ENCODE data around the gene XPR1. TPM values are rescaled to one million over a fixed set of nuclear protein-coding genes. Genes with fewer than 3 reads are reported as not detected.
"Not testable (repeated sequence)": the region's sequence is repeated elsewhere in the genome, so short reads cannot be mapped to it uniquely, and the experiment has no call there.

The XPR1 gene
- total RNA-seq, 1 experiment from 2014 or later, result 16.8 TPM

DNA sequence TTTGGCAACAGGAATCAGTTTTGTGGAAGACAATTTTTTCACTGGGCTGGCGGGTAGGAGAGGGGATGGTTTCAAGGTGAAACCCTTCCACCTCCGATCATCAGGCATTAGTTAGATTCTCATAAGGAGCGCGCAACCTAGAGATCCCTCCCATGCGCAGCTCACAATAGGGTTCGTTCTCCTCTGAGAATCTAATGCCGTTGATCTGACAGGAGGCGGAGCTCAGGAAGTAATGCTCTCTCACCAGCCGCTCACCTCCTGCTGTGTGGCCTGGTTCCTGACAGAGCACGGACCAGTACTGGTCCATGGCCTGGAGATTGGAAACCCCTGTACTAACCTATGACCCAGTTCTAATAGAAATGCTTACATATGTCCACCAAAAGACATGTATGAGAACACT is 184.3 kb downstream of the XPR1 start:
- Histone ChIP-seq H3F3A (ENCODE audit: insufficient read depth, low read depth) (no peaks in the 10 kb centered on the region), H3K4me1 (replicated peaks; ENCODE audit: insufficient read depth) (no peaks in the 10 kb centered on the region), H3K4me3 (no peak overlapping the region), H3K27me3 (ENCODE audit: insufficient read depth, low read depth) (no peaks in the 10 kb centered on the region), H4K20me1 (ENCODE audit: insufficient read depth) (no peaks in the 10 kb centered on the region; the same call in 1 of the 2 replicates), H3K9me3 (ENCODE audit: insufficient read depth, low read depth) (no peaks in the 10 kb centered on the region), H3K9me2 (ENCODE audit: insufficient read depth) (no peaks in the 10 kb centered on the region), H3K27ac (no peak overlapping the region), H3K36me3 (ENCODE audit: low read depth) (no peaks in the 10 kb centered on the region), H2AFZ (no peak overlapping the region), H3K79me2 (ENCODE audit: low read depth) (no peaks in the 10 kb centered on the region), H3K4me2 (no peak overlapping the region)
- TF ChIP-seq, protein P1, sequence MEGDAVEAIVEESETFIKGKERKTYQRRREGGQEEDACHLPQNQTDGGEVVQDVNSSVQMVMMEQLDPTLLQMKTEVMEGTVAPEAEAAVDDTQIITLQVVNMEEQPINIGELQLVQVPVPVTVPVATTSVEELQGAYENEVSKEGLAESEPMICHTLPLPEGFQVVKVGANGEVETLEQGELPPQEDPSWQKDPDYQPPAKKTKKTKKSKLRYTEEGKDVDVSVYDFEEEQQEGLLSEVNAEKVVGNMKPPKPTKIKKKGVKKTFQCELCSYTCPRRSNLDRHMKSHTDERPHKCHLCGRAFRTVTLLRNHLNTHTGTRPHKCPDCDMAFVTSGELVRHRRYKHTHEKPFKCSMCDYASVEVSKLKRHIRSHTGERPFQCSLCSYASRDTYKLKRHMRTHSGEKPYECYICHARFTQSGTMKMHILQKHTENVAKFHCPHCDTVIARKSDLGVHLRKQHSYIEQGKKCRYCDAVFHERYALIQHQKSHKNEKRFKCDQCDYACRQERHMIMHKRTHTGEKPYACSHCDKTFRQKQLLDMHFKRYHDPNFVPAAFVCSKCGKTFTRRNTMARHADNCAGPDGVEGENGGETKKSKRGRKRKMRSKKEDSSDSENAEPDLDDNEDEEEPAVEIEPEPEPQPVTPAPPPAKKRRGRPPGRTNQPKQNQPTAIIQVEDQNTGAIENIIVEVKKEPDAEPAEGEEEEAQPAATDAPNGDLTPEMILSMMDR (conservative IDR thresholded peaks at IDR 0.05), result no peak
- no peak for TF ChIP-seq EZH2 (IDR thresholded peaks at IDR 0.05; ENCODE audit: low read depth)
- no peak for DNase-seq
- CTCF ChIA-PET, result no interaction called here
- POLR2A ChIA-PET (ENCODE audit: unreplicated experiment), result no interaction called here
- BruUV-seq (replicated peaks), result no TSS peak
- intact Hi-C loops (cut with micrococcal nuclease; ENCODE audit: unreplicated experiment), result no loop called here

DNA sequence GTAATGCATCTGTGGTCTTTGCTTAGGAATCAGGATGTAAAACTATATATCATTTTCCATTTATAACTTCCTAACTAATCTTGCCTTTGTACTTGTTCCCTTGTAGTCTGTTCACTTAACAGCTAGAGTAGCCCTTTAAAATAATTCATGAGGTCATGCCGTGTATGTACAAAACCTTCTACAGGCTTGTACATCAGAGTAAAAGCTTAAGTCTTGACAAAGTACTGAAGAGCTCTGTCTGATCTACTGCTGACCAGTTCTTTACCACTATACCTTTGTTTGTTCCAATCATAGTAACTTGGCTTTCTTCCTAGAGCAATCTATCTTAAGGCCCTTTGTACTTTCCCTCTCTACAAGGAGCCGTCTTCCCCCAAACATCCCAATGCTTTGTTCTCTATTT is 190.1 kb downstream of the XPR1 start:
- Histone ChIP-seq H3K4me1 (replicated peaks; ENCODE audit: insufficient read depth) (no peaks in the 10 kb centered on the region), H4K20me1 (ENCODE audit: insufficient read depth) (no peaks in the 10 kb centered on the region), H3K79me2 (ENCODE audit: low read depth) (no peaks in the 10 kb centered on the region), H2AFZ (no peak overlapping the region), H3K9me2 (ENCODE audit: insufficient read depth) (no peaks in the 10 kb centered on the region), H3K4me3 (no peak overlapping the region), H3K9me3 (ENCODE audit: insufficient read depth, low read depth) (no peaks in the 10 kb centered on the region), H3K27me3 (ENCODE audit: insufficient read depth, low read depth) (no peaks in the 10 kb centered on the region), H3K4me2 (no peak overlapping the region), H3K36me3 (ENCODE audit: low read depth) (no peaks in the 10 kb centered on the region), H3F3A (ENCODE audit: insufficient read depth, low read depth) (no peaks in the 10 kb centered on the region), H3K27ac (no peak overlapping the region)
- DNase-seq, result no peak
- ChIA-PET POLR2A (ENCODE audit: unreplicated experiment) (no interaction called here), CTCF (no interaction called here)
- TF ChIP-seq EZH2 (IDR thresholded peaks at IDR 0.05; ENCODE audit: low read depth), result no peak
- TF ChIP-seq, protein P1 (conservative IDR thresholded peaks at IDR 0.05), result no peak
- BruUV-seq (replicated peaks), result no TSS peak
- intact Hi-C loops (cut with micrococcal nuclease; ENCODE audit: unreplicated experiment), result no loop called here

DNA sequence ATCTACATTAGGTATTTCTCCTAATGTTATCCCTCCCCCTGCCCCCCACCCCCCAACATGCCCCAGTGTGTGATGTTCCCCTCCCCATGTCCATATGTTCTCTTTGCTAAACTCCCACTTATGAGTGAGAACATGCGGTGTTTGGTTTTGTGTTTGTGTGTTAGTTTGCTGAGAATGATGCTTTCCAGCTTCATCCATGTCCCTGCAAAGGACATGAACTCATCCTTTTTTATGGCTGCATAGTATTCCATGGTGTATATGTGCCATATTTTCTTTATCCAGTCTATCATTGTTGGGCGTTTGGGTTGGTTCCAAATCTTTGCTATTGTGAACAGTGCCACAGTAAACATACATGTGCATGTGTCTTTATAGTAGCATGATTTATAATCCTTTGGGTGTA is 199.7 kb downstream of the XPR1 start:
- H3K27ac ChIP-seq; H3K4me3 ChIP-seq; H3F3A ChIP-seq (ENCODE audit: insufficient read depth, low read depth); H3K4me2 ChIP-seq; H3K4me1 ChIP-seq (replicated peaks; ENCODE audit: insufficient read depth); H3K27me3 ChIP-seq (ENCODE audit: insufficient read depth, low read depth); CTCF ChIA-PET; DNase-seq; POLR2A ChIA-PET (ENCODE audit: unreplicated experiment); H4K20me1 ChIP-seq (ENCODE audit: insufficient read depth); H3K79me2 ChIP-seq (ENCODE audit: low read depth); H3K9me2 ChIP-seq (ENCODE audit: insufficient read depth); intact Hi-C loops (cut with micrococcal nuclease; ENCODE audit: unreplicated experiment); H2AFZ ChIP-seq; H3K36me3 ChIP-seq (ENCODE audit: low read depth); BruUV-seq (replicated peaks); H3K9me3 ChIP-seq (ENCODE audit: insufficient read depth, low read depth): not testable (repeated sequence)

DNA sequence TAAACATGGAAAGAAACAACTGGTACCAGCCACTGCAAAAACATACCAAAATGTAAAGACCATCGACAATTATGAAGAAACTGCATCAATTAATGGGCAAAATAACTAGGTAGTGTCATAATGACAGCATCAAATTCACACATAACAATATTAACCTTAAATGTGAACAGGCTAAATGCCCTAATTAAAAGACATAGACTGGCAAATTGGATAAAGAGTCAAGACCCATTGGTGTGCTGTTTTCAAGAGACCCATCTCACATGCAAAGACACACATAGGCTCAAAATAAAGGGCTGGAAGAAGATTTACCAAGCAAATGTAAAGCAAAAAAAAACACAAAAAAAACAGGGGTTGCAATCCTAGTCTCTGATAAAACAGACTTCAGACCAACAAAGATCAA is 201.4 kb downstream of the XPR1 start:
- H3K27ac ChIP-seq; H3F3A ChIP-seq (ENCODE audit: insufficient read depth, low read depth); DNase-seq; H3K4me1 ChIP-seq (replicated peaks; ENCODE audit: insufficient read depth); intact Hi-C loops (cut with micrococcal nuclease; ENCODE audit: unreplicated experiment); BruUV-seq (replicated peaks); H2AFZ ChIP-seq; H3K4me3 ChIP-seq; H3K9me2 ChIP-seq (ENCODE audit: insufficient read depth); H3K36me3 ChIP-seq (ENCODE audit: low read depth); H3K4me2 ChIP-seq; H4K20me1 ChIP-seq (ENCODE audit: insufficient read depth); POLR2A ChIA-PET (ENCODE audit: unreplicated experiment); H3K27me3 ChIP-seq (ENCODE audit: insufficient read depth, low read depth); H3K9me3 ChIP-seq (ENCODE audit: insufficient read depth, low read depth); CTCF ChIA-PET; H3K79me2 ChIP-seq (ENCODE audit: low read depth): not testable (repeated sequence)

Measured in PC-9 (cell line).